ENCODE data around the gene DHRSX.

DHRSX gene

GRCh38 chrX:2184089-2184488 is 316.7 kb downstream of the DHRSX start:
- no peak for DNase-seq

- DNase-seq, result no peak
Measured at GRCh38 chrX:2183193-2183725, 317.5 kb downstream of the DHRSX start.

- DNase-seq, result no peak
Measured at GRCh38 chrX:2177541-2177940, 323.2 kb downstream of the DHRSX start.

GRCh38 chrX:2176733-2177132 is 324.0 kb downstream of the DHRSX start:
- no peak for DNase-seq

- DNase-seq, result no peak
Measured at GRCh38 chrX:2176274-2176673, 324.5 kb downstream of the DHRSX start.

GRCh38 chrX:2172359-2172758 is 328.4 kb downstream of the DHRSX start:
- no peak for DNase-seq

Data from NCI-H774 (cell line).